HG03025 (cell line): ENCODE data around the gene THOC6.

Experiments used
- ATAC-seq: cut with Tn5 transposase; IDR thresholded peaks from one replicate; pipeline ENCODE4 v1.9.1; 2021; ENCODE audit warnings: mild to moderate bottlenecking, moderate library complexity; ENCODE audit not compliant: unreplicated experiment, low FRiP score

THOC6 gene

GRCh38 chr16:3029491-3030221 is 5.8 kb downstream of the THOC6 start:
- no peak for ATAC-seq

GRCh38 chr16:3030222-3031212 is 6.7 kb downstream of the THOC6 start:
- ATAC-seq: no peak

- ATAC-seq: no peak
Observed at GRCh38 chr16:3032624-3033023, 8.8 kb downstream of the THOC6 start.

GRCh38 chr16:3035289-3035971 is 11.6 kb downstream of the THOC6 start:
- no peak for ATAC-seq

GRCh38 chr16:3035972-3036725 is 12.3 kb downstream of the THOC6 start:
- no peak for ATAC-seq

GRCh38 chr16:3036726-3037315 is 13.0 kb downstream of the THOC6 start, which contains the start of gene BICDL2:
BICDL2 (minus strand) TSS chr16:3036944; CDS start chr16:3035496, 1,448 bp downstream.
- ATAC-seq: no peak

- no peak for ATAC-seq
Observed at GRCh38 chr16:3038256-3038655, 14.4 kb downstream of the THOC6 start.

GRCh38 chr16:3038896-3039295 is 15.1 kb downstream of the THOC6 start:
- no peak for ATAC-seq

- ATAC-seq: no peak
Observed at GRCh38 chr16:3042376-3042775, 18.5 kb downstream of the THOC6 start.

GRCh38 chr16:3044708-3045107 is 20.9 kb downstream of the THOC6 start:
- ATAC-seq: no peak

- ATAC-seq: no peak
Observed at GRCh38 chr16:3045758-3046640, 22.2 kb downstream of the THOC6 start, which contains the start of gene MMP25. MMP25 (plus strand) TSS chr16:3046561; CDS start chr16:3046918, 357 bp downstream.

GRCh38 chr16:3046641-3047386 is 23.0 kb downstream of the THOC6 start:
- no peak for ATAC-seq

GRCh38 chr16:3047387-3047720 is 23.5 kb downstream of the THOC6 start:
- no peak for ATAC-seq

- ATAC-seq: no peak
Observed at GRCh38 chr16:3049921-3050481, 26.2 kb downstream of the THOC6 start.

GRCh38 chr16:3050487-3050886 is 26.7 kb downstream of the THOC6 start:
- no peak for ATAC-seq

- no peak for ATAC-seq
Observed at GRCh38 chr16:3051009-3051408, 27.2 kb downstream of the THOC6 start.

GRCh38 chr16:3051494-3051893 is 27.7 kb downstream of the THOC6 start:
- ATAC-seq: no peak
